ENCODE measurements around the gene MROH8. TPM values are rescaled to one million over a fixed set of nuclear protein-coding genes. Genes with fewer than 3 reads are reported as not detected.
"Not testable (repeated sequence)": the region's sequence is repeated elsewhere in the genome, so short reads cannot be mapped to it uniquely, and the experiment has no call there.

Gene MROH8
- total RNA-seq, 1 donor from 2014 or later, result 10.5 TPM

GRCh38 chr20:37090407-37090806 is 88.9 kb downstream of the MROH8 start:
- DNase-seq, result no peak

- DNase-seq, result no peak
Observed at GRCh38 chr20:37081717-37082289, 97.5 kb downstream of the MROH8 start.

- no peak for DNase-seq
Observed at GRCh38 chr20:37077009-37077408, 102.3 kb downstream of the MROH8 start.

GRCh38 chr20:37075932-37076685 is 103.2 kb downstream of the MROH8 start:
- DNase-seq, result no peak

- DNase-seq, result no peak
Observed at GRCh38 chr20:37072293-37073196, 106.8 kb downstream of the MROH8 start.

- no peak for DNase-seq
Observed at GRCh38 chr20:37071481-37071911, 107.9 kb downstream of the MROH8 start.

GRCh38 chr20:37069563-37069962 is 109.8 kb downstream of the MROH8 start:
- not testable (repeated sequence) for DNase-seq

- no peak for DNase-seq
Observed at GRCh38 chr20:37066168-37066567, 113.2 kb downstream of the MROH8 start.

GRCh38 chr20:37055276-37055675 is 124.1 kb downstream of the MROH8 start:
- no peak for DNase-seq

- DNase-seq, result no peak
Observed at GRCh38 chr20:37053230-37053950, 126.0 kb downstream of the MROH8 start.

Other genes with a start within 250 kb of the MROH8 start
- gene SAMHD1, start 227.8 kb downstream of the MROH8 start, total RNA-seq, result 57.0 TPM
- gene RBL1, start 83.6 kb downstream of the MROH8 start, total RNA-seq, result 12.9 TPM
- 119 TPM for gene RPN2, start 218 bp downstream of the MROH8 start, total RNA-seq
- not detected for gene GHRH, start 82.3 kb upstream of the MROH8 start, total RNA-seq
- gene MANBAL, start 110.1 kb upstream of the MROH8 start, total RNA-seq, result 23.3 TPM
- 54.3 TPM for gene SRC, start 166.6 kb upstream of the MROH8 start, total RNA-seq

Measured in tongue (tissue), 2 donors.